Neutrophil (primary cell): ENCODE results near the gene IFFO2.
A peak's percentile ranks its signal among the peaks of the same experiment; 100 is the strongest.

Experiments used
- H3K27ac ChIP-seq: fragments of 200-600 bp; sonication (generic); 2 replicates; pipeline ENCODE4 v1.5.1; 2016; ENCODE audit warnings: mild to moderate bottlenecking, moderate library complexity
- H3K27me3 ChIP-seq: fragments of 200-600 bp; sonication (generic); 2 replicates; pipeline ENCODE4 v1.6.0; 2016; ENCODE audit warnings: mild to moderate bottlenecking
- H3K36me3 ChIP-seq: fragments of 200-600 bp; sonication (generic); 2 replicates; pipeline ENCODE4 v1.5.1; 2017
- H3K4me1 ChIP-seq, 2 experiments: fragments of 200-600 bp in 1 of 2; sonication (generic) in 1 of 2; 1 replicate in 1 of 2; 2 replicates in 1 of 2; pipeline versions ENCODE4 v1.5.1 to v1.6.1; 2013 to 2016; ENCODE audit warnings: low read depth in 1 of 2, low read length in 1 of 2, mild to moderate bottlenecking in 1 of 2, moderate library complexity in 1 of 2; ENCODE audit not compliant: control insufficient read depth in 1 of 2, insufficient read depth in 1 of 2
- H3K4me3 ChIP-seq, 2 experiments: fragments of 200-600 bp in 1 of 2; sonication (generic) in 1 of 2; 1 replicate in 1 of 2; 2 replicates in 1 of 2; pipeline ENCODE4 v1.5.1; 2013 to 2016; ENCODE audit warnings: low read depth in 1 of 2, low read length in 1 of 2, mild to moderate bottlenecking in 1 of 2, moderate library complexity in 1 of 2
- H3K9me3 ChIP-seq: fragments of 200-600 bp; sonication (generic); 2 replicates; pipeline ENCODE4 v1.5.1; 2016
- CTCF ChIP-seq: fragments of 200-600 bp; sonication (generic); IDR thresholded peaks from 2 replicates; pipeline ENCODE4 v1.5.1; 2016; ENCODE audit warnings: antibody characterized with exemption

The IFFO2 gene

GRCh38 chr1:18919197-18919905, 37.1 kb downstream of the IFFO2 start:
- peaks cover 8% of the 10 kb centered on the region for H3K27me3 ChIP-seq
- no peak for TF ChIP-seq CTCF
- peaks cover 23 to 25% of the 10 kb centered on the region in 2 experiments for H3K4me1 ChIP-seq
- H3K9me3 ChIP-seq, result no peaks in the 10 kb centered on the region
- no peak overlapping the region for H3K27ac ChIP-seq
- H3K4me3 ChIP-seq, result no peak overlapping the region
- no peaks in the 10 kb centered on the region for H3K36me3 ChIP-seq

- Histone ChIP-seq H3K4me1 (peaks cover 14 to 16% of the 10 kb centered on the region in 2 experiments), H3K27me3 (no peaks in the 10 kb centered on the region), H3K9me3 (no peaks in the 10 kb centered on the region), H3K4me3 (no peak overlapping the region), H3K27ac (no peak overlapping the region), H3K36me3 (no peaks in the 10 kb centered on the region)
- no peak for TF ChIP-seq CTCF
These were observed 38.1 kb downstream of the IFFO2 start for GRCh38 chr1:18918417-18918816.

DNA sequence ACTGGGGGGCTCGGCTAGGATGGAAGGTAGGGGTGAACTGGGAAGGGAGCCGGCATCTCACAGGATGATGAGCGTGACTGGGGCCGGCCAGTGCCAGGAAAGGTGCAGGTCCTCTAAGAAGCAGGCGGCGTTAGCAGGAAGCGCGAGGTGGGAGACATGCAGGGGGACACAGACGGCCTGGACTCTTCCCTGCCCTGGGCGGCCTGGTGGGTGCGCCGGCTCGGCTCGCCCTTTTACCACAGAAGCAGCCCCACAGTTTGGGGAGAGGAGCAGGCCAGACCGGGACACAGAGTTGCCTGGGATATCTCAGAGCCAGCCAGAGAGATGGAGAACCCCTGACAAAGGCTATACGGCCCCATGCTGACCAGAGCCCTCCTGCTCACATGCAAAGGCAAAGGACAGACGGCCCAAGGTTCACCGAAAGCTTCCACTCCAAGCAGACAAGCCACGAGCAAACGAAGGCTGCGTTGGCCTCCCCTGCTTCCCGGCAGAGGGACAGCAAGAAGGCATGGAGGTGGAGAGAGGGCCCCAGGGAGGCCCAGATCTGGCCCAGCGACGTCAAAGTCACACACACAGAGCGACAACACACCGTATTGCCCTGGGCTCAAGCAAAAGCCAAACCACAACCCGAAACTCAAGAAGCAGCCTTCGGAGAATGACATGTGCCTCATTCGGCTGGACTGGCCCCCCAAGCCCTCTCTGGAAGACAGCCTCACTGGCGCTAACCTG, 39.2 kb downstream of the IFFO2 start:
- Histone ChIP-seq H3K4me3 (no peak overlapping the region), H3K4me1 (peaks cover 4 to 8% of the 10 kb centered on the region in 2 experiments), H3K9me3 (no peaks in the 10 kb centered on the region), H3K36me3 (no peaks in the 10 kb centered on the region), H3K27ac (no peak overlapping the region), H3K27me3 (no peaks in the 10 kb centered on the region)
- TF ChIP-seq CTCF, result no peak

- Histone ChIP-seq H3K9me3 (no peaks in the 10 kb centered on the region), H3K4me1 (peaks cover 0 to 6% of the 10 kb centered on the region in 2 experiments), H3K27ac (no peak overlapping the region), H3K36me3 (no peaks in the 10 kb centered on the region), H3K27me3 (no peaks in the 10 kb centered on the region), H3K4me3 (no peak overlapping the region)
- TF ChIP-seq CTCF, result no peak
These were observed 41.1 kb downstream of the IFFO2 start for GRCh38 chr1:18915341-18915740.

GRCh38 chr1:18913065-18913835, 43.2 kb downstream of the IFFO2 start:
- Histone ChIP-seq H3K36me3 (no peaks in the 10 kb centered on the region), H3K27ac (no peak overlapping the region), H3K4me1 (peaks cover 11 to 17% of the 10 kb centered on the region in 2 experiments), H3K9me3 (no peaks in the 10 kb centered on the region), H3K27me3 (no peaks in the 10 kb centered on the region), H3K4me3 (no peak overlapping the region)
- peak; percentile 65 for TF ChIP-seq CTCF
